NCI-H1092 (cell line): ENCODE data around the gene KCNMB2.
A peak's percentile ranks its signal among the peaks of the same experiment; 100 is the strongest.
"Not testable (repeated sequence)": the region's sequence is repeated elsewhere in the genome, so short reads cannot be mapped to it uniquely, and the experiment has no call there.

Experiments
- DNase-seq: peaks from one replicate; lab custom pipeline; 2025; lab: John Stamatoyannopoulos, UW

The KCNMB2 gene

GRCh38 chr3:178536211-178537079 lies at the start of gene KCNMB2:
Gene KCNMB2 (plus strand): TSS chr3:178536436.
- peak; percentile 56 for DNase-seq

GRCh38 chr3:178486903-178487302 lies 49.3 kb upstream of the KCNMB2 start:
- DNase-seq = no peak

- DNase-seq = no peak
Measured at GRCh38 chr3:178487752-178488151, 48.5 kb upstream of the KCNMB2 start.

GRCh38 chr3:178491751-178492150 lies 44.5 kb upstream of the KCNMB2 start:
- no peak for DNase-seq

GRCh38 chr3:178492491-178492890 lies 43.7 kb upstream of the KCNMB2 start:
- DNase-seq = no peak

- DNase-seq = no peak
Measured at GRCh38 chr3:178494386-178494785, 41.9 kb upstream of the KCNMB2 start.

- no peak for DNase-seq
Measured at GRCh38 chr3:178496911-178497310, 39.3 kb upstream of the KCNMB2 start.

- DNase-seq = no peak
Measured at GRCh38 chr3:178498871-178499270, 37.4 kb upstream of the KCNMB2 start.

GRCh38 chr3:178500631-178501030 lies 35.6 kb upstream of the KCNMB2 start:
- no peak for DNase-seq

- no peak for DNase-seq
Measured at GRCh38 chr3:178504128-178504527, 32.1 kb upstream of the KCNMB2 start.

- DNase-seq = no peak
Measured at GRCh38 chr3:178505832-178506231, 30.4 kb upstream of the KCNMB2 start.

- no peak for DNase-seq
Measured at GRCh38 chr3:178507507-178508442, 28.5 kb upstream of the KCNMB2 start.

GRCh38 chr3:178508443-178508825 lies 27.8 kb upstream of the KCNMB2 start:
- no peak for DNase-seq

GRCh38 chr3:178510496-178510895 lies 25.7 kb upstream of the KCNMB2 start:
- DNase-seq = no peak

- no peak for DNase-seq
Measured at GRCh38 chr3:178512647-178513046, 23.6 kb upstream of the KCNMB2 start.

- DNase-seq = no peak
Measured at GRCh38 chr3:178513546-178514380, 22.5 kb upstream of the KCNMB2 start.

GRCh38 chr3:178514401-178514800 lies 21.8 kb upstream of the KCNMB2 start:
- DNase-seq = no peak

- not testable (repeated sequence) for DNase-seq
Measured at GRCh38 chr3:178515076-178515744, 21.0 kb upstream of the KCNMB2 start.

GRCh38 chr3:178517665-178518334 lies 18.4 kb upstream of the KCNMB2 start:
- DNase-seq = no peak

GRCh38 chr3:178518660-178519396 lies 17.4 kb upstream of the KCNMB2 start:
- DNase-seq = no peak
